ENCODE data around the gene SNX32. TPM values are rescaled to one million over a fixed set of nuclear protein-coding genes. Genes with fewer than 3 reads are reported as not detected.

SNX32 gene
- total and polyA plus RNA-seq, 5 donors, result 0.20 to 0.88 (median 0.34) TPM; not detected in 1

GRCh38 chr11:65903068-65903481, 69.3 kb downstream of the SNX32 start:
- no peaks in the 10 kb centered on the region for H3K4me1 ChIP-seq (ENCODE audit: control insufficient read depth, insufficient read depth, low read length)
- H3K27me3 ChIP-seq (ENCODE audit: control insufficient read depth, insufficient read depth), result no peaks in the 10 kb centered on the region
- H3K9me3 ChIP-seq (ENCODE audit: control insufficient read depth, low read length), result no peaks in the 10 kb centered on the region
- DNase-seq, result no peak
- H3K4me3 ChIP-seq (ENCODE audit: low read length), result no peak overlapping the region
- no peak overlapping the region for H3K27ac ChIP-seq (ENCODE audit: low read length)
- intact Hi-C loops (cut with DNase I), result no loop called here
- 28% methylated on average over 5 of the region's 5 CpGs for WGBS
- ATAC-seq, result no peak

Other genes starting within 250 kb of the SNX32 start
- gene KCNK7, start 238.2 kb upstream of the SNX32 start, total RNA-seq, result under 1 TPM; 0.28 to 0.88 (median 0.55) TPM
- gene KCNK7, start 238.2 kb upstream of the SNX32 start, polyA plus RNA-seq, result 0.18 TPM
- gene MAP3K11, start 219.7 kb upstream of the SNX32 start, total RNA-seq, result 10 to 100 TPM; 35.0 to 41.2 (median 38.1) TPM
- 30.8 TPM for gene MAP3K11, start 219.7 kb upstream of the SNX32 start, polyA plus RNA-seq
- 10 to 100 TPM; 13.4 to 17.2 (median 14.8) TPM for gene PCNX3, start 218.2 kb upstream of the SNX32 start, total RNA-seq
- 10.2 TPM for gene PCNX3, start 218.2 kb upstream of the SNX32 start, polyA plus RNA-seq
- gene SIPA1, start 195.9 kb upstream of the SNX32 start, total RNA-seq, result 10 to 100 TPM; 22.4 to 27.4 (median 26.2) TPM
- gene SIPA1, start 195.9 kb upstream of the SNX32 start, polyA plus RNA-seq, result 19.3 TPM
- 10 to 100 TPM; 40.1 to 54.6 (median 40.9) TPM for gene RELA, start 171.0 kb upstream of the SNX32 start, total RNA-seq
- gene RELA, start 171.0 kb upstream of the SNX32 start, polyA plus RNA-seq, result 30.6 TPM
- 10 to 100 TPM; 49.0 to 57.2 (median 54.0) TPM for gene KAT5, start 121.7 kb upstream of the SNX32 start, total RNA-seq
- gene KAT5, start 121.7 kb upstream of the SNX32 start, polyA plus RNA-seq, result 49.1 TPM
- 10 to 100 TPM; 68.1 to 94.4 (median 76.4) TPM for gene RNASEH2C, start 113.2 kb upstream of the SNX32 start, total RNA-seq
- gene RNASEH2C, start 113.2 kb upstream of the SNX32 start, polyA plus RNA-seq, result 158 TPM
- 10 to 100 TPM in 1 of 4 donors, 1 to 10 TPM in 3; 9.0 to 14.1 (median 9.1) TPM for gene AP5B1, start 53.0 kb upstream of the SNX32 start, total RNA-seq
- gene AP5B1, start 53.0 kb upstream of the SNX32 start, polyA plus RNA-seq, result 6.6 TPM
- not detected for gene OVOL1, start 46.9 kb upstream of the SNX32 start, total RNA-seq
- gene OVOL1, start 46.9 kb upstream of the SNX32 start, polyA plus RNA-seq, result not detected
- 100 to 1,000 TPM; 285 to 470 (median 377) TPM for gene CFL1, start 24.2 kb downstream of the SNX32 start, total RNA-seq
- gene CFL1, start 24.2 kb downstream of the SNX32 start, polyA plus RNA-seq, result 389 TPM
- gene MUS81, start 26.5 kb downstream of the SNX32 start, total RNA-seq, result 10 to 100 TPM; 33.3 to 39.5 (median 35.8) TPM
- 44.7 TPM for gene MUS81, start 26.5 kb downstream of the SNX32 start, polyA plus RNA-seq
- gene EFEMP2, start 38.8 kb downstream of the SNX32 start, total RNA-seq, result 100 to 1,000 TPM; 139 to 164 (median 142) TPM
- 128 TPM for gene EFEMP2, start 38.8 kb downstream of the SNX32 start, polyA plus RNA-seq
- gene CTSW, start 45.9 kb downstream of the SNX32 start, total RNA-seq, result 1 to 10 TPM in 1 of 4 donors, under 1 TPM in 3; 0.45 to 1.7 (median 0.64) TPM
- 0.79 TPM for gene CTSW, start 45.9 kb downstream of the SNX32 start, polyA plus RNA-seq
- 10 to 100 TPM; 39.7 to 46.6 (median 42.8) TPM for gene FIBP, start 54.5 kb downstream of the SNX32 start, total RNA-seq
- gene FIBP, start 54.5 kb downstream of the SNX32 start, polyA plus RNA-seq, result 37.8 TPM
- 10 to 100 TPM; 50.8 to 61.3 (median 57.4) TPM for gene CCDC85B, start 56.7 kb downstream of the SNX32 start, total RNA-seq
- 80.3 TPM for gene CCDC85B, start 56.7 kb downstream of the SNX32 start, polyA plus RNA-seq
- gene FOSL1, start 66.4 kb downstream of the SNX32 start, total RNA-seq, result 1 to 10 TPM in 1 of 4 donors, under 1 TPM in 3; 0.57 to 5.5 (median 0.83) TPM
- 2.6 TPM for gene FOSL1, start 66.4 kb downstream of the SNX32 start, polyA plus RNA-seq
- gene C11orf68, start 85.1 kb downstream of the SNX32 start, total RNA-seq, result 10 to 100 TPM; 31.1 to 41.8 (median 38.7) TPM
- gene C11orf68, start 85.1 kb downstream of the SNX32 start, polyA plus RNA-seq, result 39.8 TPM
- gene DRAP1, start 85.5 kb downstream of the SNX32 start, total RNA-seq, result 10 to 100 TPM; 82.9 to 90.2 (median 85.2) TPM
- 130 TPM for gene DRAP1, start 85.5 kb downstream of the SNX32 start, polyA plus RNA-seq
- not detected for gene TSGA10IP, start 111.5 kb downstream of the SNX32 start, total RNA-seq
- gene TSGA10IP, start 111.5 kb downstream of the SNX32 start, polyA plus RNA-seq, result not detected
- gene SART1, start 127.8 kb downstream of the SNX32 start, total RNA-seq, result 10 to 100 TPM; 34.3 to 41.7 (median 36.9) TPM
- gene SART1, start 127.8 kb downstream of the SNX32 start, polyA plus RNA-seq, result 41.3 TPM
- gene EIF1AD, start 168.2 kb downstream of the SNX32 start, total RNA-seq, result 10 to 100 TPM; 19.3 to 22.2 (median 20.8) TPM
- gene EIF1AD, start 168.2 kb downstream of the SNX32 start, polyA plus RNA-seq, result 18.5 TPM
- 100 to 1,000 TPM; 175 to 258 (median 218) TPM for gene BANF1, start 168.5 kb downstream of the SNX32 start, total RNA-seq
- gene BANF1, start 168.5 kb downstream of the SNX32 start, polyA plus RNA-seq, result 274 TPM
- gene CST6, start 178.0 kb downstream of the SNX32 start, total RNA-seq, result 1 to 10 TPM; 1.2 to 3.6 (median 2.2) TPM
- 2.1 TPM for gene CST6, start 178.0 kb downstream of the SNX32 start, polyA plus RNA-seq
- gene CATSPER1, start 192.5 kb downstream of the SNX32 start, total RNA-seq, result not detected
- not detected for gene CATSPER1, start 192.5 kb downstream of the SNX32 start, polyA plus RNA-seq
- 10 to 100 TPM; 10.8 to 13.6 (median 12.1) TPM for gene GAL3ST3, start 215.2 kb downstream of the SNX32 start, total RNA-seq
- gene GAL3ST3, start 215.2 kb downstream of the SNX32 start, polyA plus RNA-seq, result 8.9 TPM
- gene SF3B2, start 218.4 kb downstream of the SNX32 start, total RNA-seq, result 10 to 100 TPM; 84.4 to 97.7 (median 91.7) TPM
- 62.1 TPM for gene SF3B2, start 218.4 kb downstream of the SNX32 start, polyA plus RNA-seq
- gene PACS1, start 236.3 kb downstream of the SNX32 start, total RNA-seq, result 10 to 100 TPM; 48.3 to 82.5 (median 56.5) TPM
- 30.9 TPM for gene PACS1, start 236.3 kb downstream of the SNX32 start, polyA plus RNA-seq

Measured in right cardiac atrium (tissue), 5 donors.